KMS-11 (cell line): ENCODE data around the gene TSPO2.

ENCODE experiments used
- H2AFZ ChIP-seq: fragments of 200-600 bp; sonication (generic); 2 replicates; pipeline ENCODE4 v1.6.1; 2016; ENCODE audit warnings: antibody characterized with exemption, mixed run types, low read depth
- H3K27ac ChIP-seq: fragments of 200-600 bp; sonication (generic); 2 replicates; pipeline ENCODE4 v1.6.1; 2016; ENCODE audit warnings: mild to moderate bottlenecking, mixed run types
- H3K27me3 ChIP-seq: fragments of 200-600 bp; sonication (generic); 2 replicates; pipeline ENCODE4 v1.6.1; 2017; ENCODE audit warnings: mild to moderate bottlenecking, low read depth, mixed run types, moderate library complexity; ENCODE audit not compliant: insufficient read depth
- H3K36me3 ChIP-seq: fragments of 200-600 bp; sonication (generic); 2 replicates; pipeline ENCODE4 v1.6.1; 2017; ENCODE audit warnings: mild to moderate bottlenecking, mixed run types; ENCODE audit not compliant: insufficient read depth
- H3K4me1 ChIP-seq: fragments of 200-600 bp; sonication (generic); 2 replicates; pipeline ENCODE4 v1.6.1; 2016; ENCODE audit warnings: mild to moderate bottlenecking, low read depth, mixed run types; ENCODE audit not compliant: poor library complexity, severe bottlenecking
- H3K4me2 ChIP-seq: fragments of 200-600 bp; sonication (generic); 2 replicates; pipeline ENCODE4 v1.7.0; 2016; ENCODE audit warnings: mild to moderate bottlenecking, mixed run types
- H3K4me3 ChIP-seq: fragments of 200-600 bp; sonication (generic); IDR thresholded peaks from 2 replicates; pipeline ENCODE4 v1.6.1; 2017; ENCODE audit warnings: low read depth, low read length, mixed read lengths; ENCODE audit not compliant: insufficient read depth
- H3K79me2 ChIP-seq: fragments of 200-600 bp; sonication (generic); 2 replicates; pipeline ENCODE4 v1.6.1; 2016; ENCODE audit warnings: low read depth, mixed run types; ENCODE audit not compliant: insufficient read depth
- H3K9ac ChIP-seq: fragments of 200-600 bp; sonication (generic); 2 replicates; pipeline ENCODE4 v1.6.1; 2016; ENCODE audit warnings: mild to moderate bottlenecking, mixed run types
- H4K20me1 ChIP-seq: fragments of 200-600 bp; sonication (generic); 2 replicates; pipeline ENCODE4 v1.6.1; 2016; ENCODE audit warnings: mild to moderate bottlenecking, mixed run types; ENCODE audit not compliant: insufficient read depth
- CTCF ChIP-seq: fragments of 200-600 bp; sonication (generic); conservative IDR thresholded peaks from 2 replicates; pipeline ENCODE4 v1.6.1; 2017; ENCODE audit warnings: low read depth, mild to moderate bottlenecking, antibody characterized with exemption, low read length, moderate library complexity, mixed read lengths

Gene TSPO2

GRCh38 chr6:41046084-41046483 lies 3.8 kb downstream of the TSPO2 start:
- Histone ChIP-seq H3K27ac (no peak overlapping the region), H3K27me3 (no peaks in the 10 kb centered on the region), H3K79me2 (no peaks in the 10 kb centered on the region), H3K4me3 (no peak overlapping the region), H3K36me3 (no peaks in the 10 kb centered on the region), H2AFZ (no peak overlapping the region), H3K9ac (no peak overlapping the region), H4K20me1 (no peaks in the 10 kb centered on the region), H3K4me1 (no peaks in the 10 kb centered on the region), H3K4me2 (no peak overlapping the region)
- TF ChIP-seq CTCF: no peak

- Histone ChIP-seq H2AFZ (no peak overlapping the region), H3K4me2 (no peak overlapping the region), H3K27ac (no peak overlapping the region), H3K4me1 (no peaks in the 10 kb centered on the region), H3K27me3 (no peaks in the 10 kb centered on the region), H3K79me2 (no peaks in the 10 kb centered on the region), H3K4me3 (no peak overlapping the region), H3K9ac (no peak overlapping the region), H3K36me3 (no peaks in the 10 kb centered on the region), H4K20me1 (no peaks in the 10 kb centered on the region)
- TF ChIP-seq CTCF: no peak
Measured at GRCh38 chr6:41047306-41047705, 5.0 kb downstream of the TSPO2 start.

GRCh38 chr6:41047745-41048732 lies 5.8 kb downstream of the TSPO2 start:
- no peaks in the 10 kb centered on the region for H4K20me1 ChIP-seq
- H3K4me2 ChIP-seq: no peak overlapping the region
- H3K4me1 ChIP-seq: no peaks in the 10 kb centered on the region
- H2AFZ ChIP-seq: no peak overlapping the region
- no peaks in the 10 kb centered on the region for H3K36me3 ChIP-seq
- H3K79me2 ChIP-seq: no peaks in the 10 kb centered on the region
- H3K27me3 ChIP-seq: no peaks in the 10 kb centered on the region
- no peak overlapping the region for H3K27ac ChIP-seq
- no peak overlapping the region for H3K4me3 ChIP-seq
- no peak for TF ChIP-seq CTCF
- no peak overlapping the region for H3K9ac ChIP-seq

- Histone ChIP-seq H3K4me2 (no peak overlapping the region), H3K4me3 (no peak overlapping the region), H3K27me3 (no peaks in the 10 kb centered on the region), H3K36me3 (no peaks in the 10 kb centered on the region), H4K20me1 (no peaks in the 10 kb centered on the region), H3K27ac (no peak overlapping the region), H3K79me2 (no peaks in the 10 kb centered on the region), H3K4me1 (no peaks in the 10 kb centered on the region), H2AFZ (no peak overlapping the region), H3K9ac (no peak overlapping the region)
- TF ChIP-seq CTCF: no peak
Measured at GRCh38 chr6:41049521-41049920, 7.3 kb downstream of the TSPO2 start.
